ENCODE data around the gene ATP8A2.
"Not testable (repeated sequence)": the region's sequence is repeated elsewhere in the genome, so short reads cannot be mapped to it uniquely, and the experiment has no call there.

GRCh38 chr13:25572171-25572570 is 200.4 kb downstream of the ATP8A2 start:
- not testable (repeated sequence) for TF ChIP-seq CTCF (conservative IDR thresholded peaks at IDR 0.05; ENCODE audit: low read depth, low read length); ELK1 (IDR thresholded peaks at IDR 0.05; ENCODE audit: borderline replicate concordance, low read depth, low read length); POLR2A (IDR thresholded peaks at IDR 0.05; ENCODE audit: low read depth, low read length); CHD1 (IDR thresholded peaks at IDR 0.05; ENCODE audit: low read depth, low read length); RAD21 (IDR thresholded peaks at IDR 0.05; ENCODE audit: low read length); RFX5 (IDR thresholded peaks at IDR 0.05; ENCODE audit: low read depth, low read length); USF2 (IDR thresholded peaks at IDR 0.05; ENCODE audit: low read depth, low read length); MXI1 (IDR thresholded peaks at IDR 0.05; ENCODE audit: borderline replicate concordance, low read depth, low read length); MAZ (IDR thresholded peaks at IDR 0.05; ENCODE audit: borderline replicate concordance, low read depth, low read length); RCOR1 (IDR thresholded peaks at IDR 0.05; ENCODE audit: insufficient replicate concordance, low read length); SMC3 (IDR thresholded peaks at IDR 0.05; ENCODE audit: low read depth, low read length); BHLHE40 (IDR thresholded peaks at IDR 0.05; ENCODE audit: low read depth, low read length)
